Naive B cell (primary cell): ENCODE data around the gene BOD1L2. TPM values are rescaled to one million over a fixed set of nuclear protein-coding genes. Genes with fewer than 3 reads are reported as not detected.
A peak's percentile ranks its signal among the peaks of the same experiment; 100 is the strongest.

Experiments used
- ATAC-seq, 2 donors: fragments of 150-1000 bp; cut with Tn5 transposase; 2 replicates each; pipeline ENCODE4 v1.10.0; 2021; ENCODE audit warnings: low read depth in 2 of 2, mild to moderate bottlenecking in 2 of 2, moderate library complexity in 2 of 2
- DNase-seq: peaks from one replicate; pipeline ENCODE4 v3.0.0; 2022
- H3K27ac Mint-ChIP-seq, 6 donors: one replicate each; pipeline ENCODE4 v1.8.0; 2020 to 2022; ENCODE audit warnings: mild to moderate bottlenecking in 6 of 6, mixed read lengths in 6 of 6, moderate library complexity in 5 of 6, inconsistent platforms in 2 of 6
- H3K27me3 Mint-ChIP-seq, 3 donors: one replicate each; pipeline ENCODE4 v1.8.0; 2021 to 2022; ENCODE audit warnings: mixed read lengths in 3 of 3, mild to moderate bottlenecking in 1 of 3
- H3K36me3 Mint-ChIP-seq, 2 donors: one replicate each; pipeline ENCODE4 v1.8.0; 2020 to 2022; ENCODE audit warnings: mixed read lengths in 2 of 2, inconsistent platforms in 1 of 2, mild to moderate bottlenecking in 1 of 2
- H3K4me1 Mint-ChIP-seq, 3 donors: one replicate each; pipeline ENCODE4 v1.8.0; 2020 to 2022; ENCODE audit warnings: mixed read lengths in 3 of 3, inconsistent platforms in 1 of 3, mild to moderate bottlenecking in 1 of 3, moderate library complexity in 1 of 3
- H3K4me3 Mint-ChIP-seq, 8 donors: one replicate each; pipeline ENCODE4 v1.8.0; 2020 to 2022; ENCODE audit warnings: mild to moderate bottlenecking in 8 of 8, mixed read lengths in 8 of 8, moderate library complexity in 8 of 8, inconsistent platforms in 2 of 8
- H3K9me3 Mint-ChIP-seq, 7 donors: one replicate each; pipeline ENCODE4 v1.8.0; 2020 to 2022; ENCODE audit warnings: mixed read lengths in 7 of 7, mild to moderate bottlenecking in 5 of 7, inconsistent platforms in 2 of 7, moderate library complexity in 1 of 7
- polyA plus RNA-seq, 6 donors: library from polyadenylated mRNA; unstranded; fragments of 300-500 nt; fragmentation: Illumina TruSeq; gene quantifications; one replicate each; pipeline ENCODE4 v1.2.3, GENCODE V29; 2021; ENCODE audit warnings: low read depth in 6 of 6

Gene BOD1L2
- polyA plus RNA-seq, 6 donors from 2014 or later, result not detected

DNA sequence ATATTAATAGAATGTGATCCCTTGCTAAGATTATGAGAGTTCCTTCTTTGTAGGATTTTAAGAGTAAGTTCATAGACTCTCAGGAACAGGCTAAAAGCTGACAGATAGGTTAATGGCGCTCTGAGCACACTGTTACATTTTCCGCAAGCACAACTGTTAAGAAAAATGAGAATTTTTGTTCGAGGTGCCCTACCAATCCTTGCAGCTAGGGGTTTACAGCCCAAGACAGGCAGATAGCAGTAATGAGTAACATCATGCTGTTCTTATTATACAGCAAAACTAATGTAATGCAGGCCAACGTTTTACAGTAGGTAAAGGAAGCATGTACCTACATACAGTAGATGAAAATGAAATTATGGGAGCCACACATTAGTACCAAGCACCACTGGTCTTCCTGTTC, 11.2 kb upstream of the BOD1L2 start:
- Mint-ChIP-seq H3K36me3 (no peaks in the 10 kb centered on the region), H3K27me3 (peaks cover 50 to 62% (median 61%) of the 10 kb centered on the region in 3 donors), H3K27ac (no peak overlapping the region), H3K4me1 (no peaks in the 10 kb centered on the region), H3K4me3 (no peak overlapping the region), H3K9me3 (peaks cover 0 to 8% (median 2%) of the 10 kb centered on the region in 7 donors)
- no peak for ATAC-seq
- no peak for DNase-seq

DNA sequence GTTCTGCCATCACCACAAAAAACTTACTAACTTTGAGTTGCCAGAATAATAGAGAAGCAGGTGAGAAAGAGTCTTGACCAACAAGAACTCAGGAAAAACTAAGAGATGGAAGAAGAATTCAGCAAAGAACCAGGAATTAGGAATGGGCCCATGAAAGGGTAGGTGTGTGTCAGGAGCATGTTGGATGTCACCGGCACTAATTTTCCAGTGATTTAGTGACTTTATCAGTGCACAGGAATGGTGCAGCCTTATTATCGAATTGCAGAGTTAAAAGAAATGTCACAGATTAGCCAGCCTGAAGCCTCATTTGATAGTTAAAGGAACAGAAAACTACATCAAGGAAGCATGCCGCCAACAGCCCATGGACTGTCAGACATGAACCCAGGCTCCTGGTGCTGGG, 9.0 kb upstream of the BOD1L2 start:
- Mint-ChIP-seq H3K36me3 (no peaks in the 10 kb centered on the region), H3K4me1 (no peaks in the 10 kb centered on the region), H3K9me3 (peaks cover 0 to 8% (median 4%) of the 10 kb centered on the region in 7 donors), H3K27me3 (peaks cover 51 to 62% (median 55%) of the 10 kb centered on the region in 3 donors), H3K4me3 (no peak overlapping the region), H3K27ac (no peak overlapping the region)
- DNase-seq, result no peak
- no peak for ATAC-seq

DNA sequence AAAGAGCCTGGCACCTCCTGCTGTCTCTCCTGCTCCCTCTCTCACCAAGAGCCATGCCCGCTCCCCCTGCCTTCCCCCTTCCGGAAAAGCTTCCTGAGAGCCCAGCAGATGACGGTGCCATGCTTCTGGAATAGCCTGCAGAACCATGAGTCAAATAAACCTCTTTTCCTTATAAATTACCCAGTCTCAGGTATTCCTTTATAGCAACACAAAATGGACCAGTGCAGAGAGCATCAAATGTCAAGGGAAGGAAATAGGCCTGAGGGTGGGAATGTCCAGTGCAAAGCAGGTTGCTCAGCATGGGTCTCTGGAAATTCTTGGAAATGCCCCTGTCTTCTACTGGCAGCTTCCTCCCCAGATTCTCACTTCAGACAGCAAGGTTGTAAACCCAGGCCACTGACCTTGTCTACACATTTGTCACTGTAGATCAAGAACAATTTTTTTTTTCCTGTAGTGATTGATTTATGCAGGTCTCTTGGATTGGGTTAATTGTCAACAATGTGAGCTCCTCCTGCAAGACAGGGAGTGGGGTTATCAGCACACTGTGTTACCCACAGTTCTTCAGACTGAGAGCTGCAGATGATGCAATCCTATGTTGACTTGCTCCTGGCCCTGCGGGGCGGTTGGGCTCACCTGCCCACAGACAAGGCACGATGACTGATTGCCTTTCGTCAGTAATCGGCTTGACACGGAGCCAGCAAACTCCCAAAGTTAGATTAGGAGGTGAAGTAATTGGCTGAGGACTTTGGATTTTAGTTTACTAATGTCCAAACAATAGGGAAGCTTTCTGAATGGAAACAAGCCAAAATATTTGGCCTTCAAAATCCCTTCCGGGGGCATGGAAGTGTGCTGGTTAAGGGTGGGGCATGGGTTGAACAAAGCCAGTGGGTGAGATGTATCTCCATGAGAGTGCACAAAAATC, 5.4 kb upstream of the BOD1L2 start:
- Mint-ChIP-seq H3K27me3 (peaks cover 53 to 77% (median 67%) of the 10 kb centered on the region in 3 donors), H3K4me1 (no peaks in the 10 kb centered on the region), H3K36me3 (no peaks in the 10 kb centered on the region), H3K27ac (no peak overlapping the region), H3K9me3 (peaks cover 3 to 8% (median 3%) of the 10 kb centered on the region in 7 donors), H3K4me3 (no peak overlapping the region)
- no peak for ATAC-seq
- no peak for DNase-seq

DNA sequence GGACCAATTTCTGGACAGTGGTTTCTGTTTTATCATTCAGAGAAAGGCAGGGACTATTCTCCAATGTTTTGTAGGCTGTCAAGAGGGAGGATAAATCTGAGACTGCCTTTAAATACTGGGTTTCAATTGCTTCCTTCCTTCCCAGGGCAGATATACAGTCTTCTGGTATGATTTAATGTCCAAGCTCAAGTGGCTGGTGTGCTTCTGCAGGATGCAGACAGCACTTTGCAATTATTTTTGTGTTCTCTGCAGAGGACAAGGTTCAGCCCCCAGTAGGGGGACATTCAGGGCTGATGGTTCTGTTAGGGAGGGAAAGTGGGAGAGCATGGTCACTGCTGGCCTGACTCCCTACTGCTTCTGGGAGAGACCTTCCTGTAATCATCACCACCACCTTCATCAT, 4.6 kb upstream of the BOD1L2 start:
- Mint-ChIP-seq H3K27me3 (peaks cover 51 to 83% (median 65%) of the 10 kb centered on the region in 3 donors), H3K27ac (no peak overlapping the region)

DNA sequence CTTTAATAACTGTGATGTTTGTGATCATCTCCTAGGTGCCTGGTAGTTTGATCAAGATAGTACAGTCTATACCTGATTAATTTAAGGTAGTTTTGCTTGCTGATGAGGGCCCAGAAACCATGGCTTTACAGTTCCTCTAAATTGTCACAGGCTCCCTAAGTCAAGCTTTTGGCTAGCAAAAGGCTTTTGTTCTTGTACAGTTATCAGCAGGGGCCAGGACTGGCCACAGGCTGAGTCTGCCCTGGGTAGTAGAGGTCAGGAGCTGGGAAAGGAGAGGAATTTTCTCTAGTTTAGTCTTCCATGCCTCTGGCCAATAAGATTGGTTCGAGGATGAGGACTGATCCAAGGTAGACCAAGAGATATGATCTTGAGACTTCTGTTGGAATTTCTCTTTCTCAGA, 3.6 kb upstream of the BOD1L2 start:
- Mint-ChIP-seq H3K36me3 (no peaks in the 10 kb centered on the region), H3K4me1 (no peaks in the 10 kb centered on the region), H3K27ac (no peak overlapping the region), H3K9me3 (peaks cover 3 to 17% (median 7%) of the 10 kb centered on the region in 7 donors), H3K27me3 (peaks cover 50 to 82% (median 66%) of the 10 kb centered on the region in 3 donors), H3K4me3 (no peak overlapping the region)
- no peak for DNase-seq
- no peak for ATAC-seq

More for the DNA sequence above, 4.6 kb upstream of the BOD1L2 start:
- H3K9me3 Mint-ChIP-seq, result peaks cover 3 to 12% (median 7%) of the 10 kb centered on the region in 7 donors
- ATAC-seq, result no peak
- H3K4me3 Mint-ChIP-seq, result no peak overlapping the region
- no peak for DNase-seq
- no peaks in the 10 kb centered on the region for H3K4me1 Mint-ChIP-seq
- no peaks in the 10 kb centered on the region for H3K36me3 Mint-ChIP-seq

DNA sequence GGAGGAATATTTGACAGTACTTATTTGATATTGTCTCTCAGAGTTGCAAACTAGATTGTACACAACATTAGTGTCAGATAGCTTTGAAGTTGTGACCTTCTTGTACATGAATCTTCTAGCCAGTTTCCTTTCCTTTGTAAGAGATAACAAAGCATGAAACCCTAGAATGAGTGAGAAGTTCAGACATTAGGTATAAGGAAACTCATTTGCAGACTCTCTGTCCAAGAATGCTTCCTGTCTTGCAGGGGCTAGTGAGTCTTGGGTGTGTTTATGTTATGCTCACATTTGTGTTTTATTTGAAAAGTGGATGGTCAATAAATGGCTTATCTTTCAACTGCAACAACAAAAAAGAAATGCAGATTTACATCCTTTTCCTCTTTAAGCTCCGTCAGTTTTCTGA, 1.4 kb downstream of the BOD1L2 start:
- H3K27me3 Mint-ChIP-seq, result peaks cover 64 to 86% (median 74%) of the 10 kb centered on the region in 3 donors
- peaks cover 2 to 33% (median 9%) of the 10 kb centered on the region in 7 donors for H3K9me3 Mint-ChIP-seq
- no peak overlapping the region for H3K4me3 Mint-ChIP-seq
- peaks cover 0 to 14% of the 10 kb centered on the region in 2 donors for H3K36me3 Mint-ChIP-seq
- ATAC-seq, result no peak
- peaks cover 5 to 21% (median 7%) of the 10 kb centered on the region in 3 donors for H3K4me1 Mint-ChIP-seq
- no peak overlapping the region for H3K27ac Mint-ChIP-seq
- DNase-seq, result no peak

DNA sequence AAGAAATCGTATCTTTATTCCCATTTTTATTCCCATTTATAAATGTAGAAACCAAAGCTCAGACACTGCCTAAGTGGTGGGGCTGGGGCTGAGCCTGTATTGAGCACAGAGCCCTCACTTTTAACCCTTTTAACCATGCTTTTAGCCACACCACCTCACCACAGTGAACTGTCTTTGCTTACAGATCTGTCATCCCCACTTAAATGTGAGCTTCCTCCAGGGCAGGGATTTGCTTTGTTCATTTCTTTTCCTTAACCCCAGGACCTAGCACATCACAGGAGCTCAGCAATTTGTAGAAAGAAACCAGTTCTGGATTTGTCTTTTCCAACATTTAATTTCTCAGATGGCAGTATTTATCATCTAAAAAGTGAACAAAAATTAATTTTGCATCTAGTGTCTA, 2.2 kb downstream of the BOD1L2 start:
- peaks cover 0 to 14% of the 10 kb centered on the region in 2 donors for H3K36me3 Mint-ChIP-seq
- no peak for DNase-seq
- ATAC-seq, result no peak
- H3K27me3 Mint-ChIP-seq, result peaks cover 68 to 86% (median 71%) of the 10 kb centered on the region in 3 donors
- H3K9me3 Mint-ChIP-seq, result peaks cover 2 to 37% (median 9%) of the 10 kb centered on the region in 7 donors
- H3K27ac Mint-ChIP-seq, result peak overlapping the region in 1 of 6 donors; percentile 80
- H3K4me3 Mint-ChIP-seq, result no peak overlapping the region
- H3K4me1 Mint-ChIP-seq, result peaks cover 5 to 21% (median 7%) of the 10 kb centered on the region in 3 donors

DNA sequence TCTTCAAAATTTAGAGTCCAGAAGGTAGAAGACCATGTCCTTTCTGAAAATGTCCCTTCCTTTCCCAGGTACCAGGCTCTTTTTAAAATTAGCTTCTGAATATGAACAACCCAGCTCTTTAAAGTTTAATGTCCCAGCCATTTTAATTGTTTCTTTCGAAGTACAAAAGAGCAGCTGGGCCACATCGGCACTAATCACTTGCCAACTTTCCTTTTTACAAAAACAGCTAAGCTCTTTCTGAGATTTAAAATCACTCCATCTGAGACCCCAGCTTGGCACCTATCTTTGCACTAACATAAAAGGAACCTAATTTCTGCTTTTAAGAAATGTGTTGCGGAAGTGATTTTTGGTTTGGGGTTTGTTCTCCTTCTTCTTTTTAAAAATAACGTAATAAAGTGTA, 2.6 kb downstream of the BOD1L2 start:
- DNase-seq (no peak), ATAC-seq (no peak)
- Mint-ChIP-seq H3K36me3 (peaks cover 0 to 14% of the 10 kb centered on the region in 2 donors), H3K4me1 (peaks cover 5 to 21% (median 7%) of the 10 kb centered on the region in 3 donors), H3K27me3 (peaks cover 68 to 86% (median 68%) of the 10 kb centered on the region in 3 donors), H3K9me3 (peaks cover 2 to 37% (median 9%) of the 10 kb centered on the region in 7 donors), H3K27ac (no peak overlapping the region), H3K4me3 (no peak overlapping the region)

DNA sequence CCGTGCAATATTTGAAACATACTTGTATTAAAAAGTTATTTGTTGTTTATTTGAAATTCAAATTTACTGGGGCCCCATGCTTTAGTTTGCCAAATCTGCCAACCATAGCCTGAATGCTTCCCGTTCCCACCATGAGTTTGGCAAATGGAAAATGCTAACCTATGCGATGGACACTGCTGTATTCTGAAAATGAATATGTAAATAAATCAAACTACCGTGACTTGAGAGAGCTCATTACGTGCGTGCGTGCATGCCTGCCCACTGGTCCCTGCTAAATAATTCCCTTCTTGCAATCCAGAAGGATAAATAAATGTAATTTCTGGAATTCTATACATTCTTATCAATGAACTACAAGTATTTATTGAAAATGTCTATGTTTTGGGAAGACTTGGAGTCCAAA, 3.2 kb downstream of the BOD1L2 start:
- peaks cover 5 to 21% (median 7%) of the 10 kb centered on the region in 3 donors for H3K4me1 Mint-ChIP-seq

DNA sequence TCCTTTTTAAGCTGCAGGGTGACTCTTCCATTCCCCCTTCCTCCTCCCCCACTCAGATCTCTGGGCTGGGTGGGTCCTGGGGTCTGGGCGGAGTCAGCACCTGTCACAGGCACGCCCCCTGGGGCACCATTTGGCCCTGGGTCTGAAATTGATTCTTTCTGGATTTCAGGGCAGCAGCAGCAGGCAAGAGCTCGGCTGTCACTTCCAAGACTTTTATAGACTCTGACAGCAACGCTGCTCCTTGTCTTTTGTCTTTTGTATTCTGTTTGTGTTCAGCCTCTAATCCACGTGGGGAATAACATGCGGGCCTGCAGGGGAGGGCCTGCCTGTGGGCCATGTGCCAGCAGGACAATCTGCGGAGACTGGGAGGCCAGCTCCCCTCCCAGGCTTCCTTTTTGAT, 3.9 kb downstream of the BOD1L2 start:
- Mint-ChIP-seq H3K9me3 (peaks cover 2 to 37% (median 9%) of the 10 kb centered on the region in 7 donors), H3K4me3 (no peak overlapping the region), H3K27me3 (peaks cover 66 to 77% (median 71%) of the 10 kb centered on the region in 3 donors), H3K4me1 (peaks cover 5 to 21% (median 7%) of the 10 kb centered on the region in 3 donors), H3K27ac (peak overlapping the region in 1 of 6 donors; percentile 1), H3K36me3 (peaks cover 0 to 14% of the 10 kb centered on the region in 2 donors)
- ATAC-seq (no peak), DNase-seq (no peak)

More for the DNA sequence above, 3.2 kb downstream of the BOD1L2 start:
- no peak for ATAC-seq
- H3K4me3 Mint-ChIP-seq, result peak overlapping the region in 2 of 8 donors; percentile 24 to 52
- H3K36me3 Mint-ChIP-seq, result peaks cover 0 to 14% of the 10 kb centered on the region in 2 donors
- peaks cover 2 to 37% (median 9%) of the 10 kb centered on the region in 7 donors for H3K9me3 Mint-ChIP-seq
- H3K27me3 Mint-ChIP-seq, result peaks cover 66 to 81% (median 67%) of the 10 kb centered on the region in 3 donors
- DNase-seq, result no peak
- H3K27ac Mint-ChIP-seq, result peak overlapping the region in 1 of 6 donors; percentile 9

DNA sequence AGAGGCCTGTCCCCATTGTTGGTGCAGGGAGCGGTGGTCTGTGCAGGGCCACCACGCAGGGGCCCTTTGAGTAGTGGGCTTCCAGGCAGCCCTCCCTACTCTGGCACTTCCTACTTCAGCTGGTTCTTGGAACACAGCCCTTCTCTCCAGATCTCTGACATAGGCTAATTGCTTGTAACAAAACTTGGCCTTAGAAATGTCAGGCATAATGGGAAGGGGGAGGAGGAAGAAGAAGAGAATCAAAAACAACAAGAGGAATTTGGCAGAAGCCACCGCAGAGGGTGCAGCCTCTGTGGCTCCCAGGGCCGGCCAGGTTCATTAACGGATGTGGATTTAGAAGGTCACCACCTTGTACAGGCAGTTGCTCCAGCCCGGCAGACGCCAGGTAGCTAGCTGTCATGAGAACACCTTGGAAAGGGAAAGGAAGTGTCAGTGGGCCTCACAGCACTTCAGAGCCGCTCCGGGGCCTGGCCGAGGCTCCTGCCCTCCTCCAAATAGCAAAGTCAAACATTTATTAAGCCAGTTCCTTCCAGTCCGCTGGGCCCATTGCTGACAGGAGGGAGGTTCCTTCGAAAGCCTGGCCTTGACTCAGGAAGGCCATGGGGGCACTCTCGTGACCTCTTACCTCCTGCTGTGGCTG, 7.4 kb downstream of the BOD1L2 start:
- H3K4me3 Mint-ChIP-seq, result no peak overlapping the region
- no peak for DNase-seq
- peaks cover 2 to 31% (median 6%) of the 10 kb centered on the region in 7 donors for H3K9me3 Mint-ChIP-seq
- ATAC-seq, result no peak
- no peak overlapping the region for H3K27ac Mint-ChIP-seq
- H3K36me3 Mint-ChIP-seq, result peaks cover 0 to 14% of the 10 kb centered on the region in 2 donors
- H3K27me3 Mint-ChIP-seq, result peaks cover 58 to 69% (median 67%) of the 10 kb centered on the region in 3 donors
- peaks cover 5 to 18% (median 7%) of the 10 kb centered on the region in 3 donors for H3K4me1 Mint-ChIP-seq

DNA sequence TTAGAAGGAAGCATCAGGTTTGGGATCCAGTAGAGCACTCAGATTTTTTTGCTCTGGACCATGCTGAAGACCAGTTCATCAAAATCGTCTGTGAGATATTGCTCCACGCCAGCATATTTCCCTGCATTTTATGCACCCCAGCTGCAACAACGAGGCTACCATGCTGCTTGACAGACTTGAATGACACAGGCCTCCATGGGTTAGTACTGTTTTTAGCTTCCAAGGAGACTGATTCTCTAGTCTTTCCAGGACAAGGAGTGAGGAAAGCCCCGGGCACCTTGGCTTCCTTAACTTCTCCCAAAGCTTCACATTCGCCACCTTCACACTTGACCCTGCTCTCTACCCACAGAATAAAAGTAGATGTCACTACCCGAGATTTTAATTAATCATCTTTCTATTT, 17.5 kb downstream of the BOD1L2 start:
- H3K27ac Mint-ChIP-seq, result no peak overlapping the region
- peaks cover 2 to 26% (median 14%) of the 10 kb centered on the region in 7 donors for H3K9me3 Mint-ChIP-seq
- peaks cover 0 to 10% of the 10 kb centered on the region in 2 donors for H3K36me3 Mint-ChIP-seq
- H3K4me1 Mint-ChIP-seq, result no peaks in the 10 kb centered on the region
- ATAC-seq (no peak), DNase-seq (no peak)
- peaks cover 10 to 39% (median 32%) of the 10 kb centered on the region in 3 donors for H3K27me3 Mint-ChIP-seq
- H3K4me3 Mint-ChIP-seq, result no peak overlapping the region

DNA sequence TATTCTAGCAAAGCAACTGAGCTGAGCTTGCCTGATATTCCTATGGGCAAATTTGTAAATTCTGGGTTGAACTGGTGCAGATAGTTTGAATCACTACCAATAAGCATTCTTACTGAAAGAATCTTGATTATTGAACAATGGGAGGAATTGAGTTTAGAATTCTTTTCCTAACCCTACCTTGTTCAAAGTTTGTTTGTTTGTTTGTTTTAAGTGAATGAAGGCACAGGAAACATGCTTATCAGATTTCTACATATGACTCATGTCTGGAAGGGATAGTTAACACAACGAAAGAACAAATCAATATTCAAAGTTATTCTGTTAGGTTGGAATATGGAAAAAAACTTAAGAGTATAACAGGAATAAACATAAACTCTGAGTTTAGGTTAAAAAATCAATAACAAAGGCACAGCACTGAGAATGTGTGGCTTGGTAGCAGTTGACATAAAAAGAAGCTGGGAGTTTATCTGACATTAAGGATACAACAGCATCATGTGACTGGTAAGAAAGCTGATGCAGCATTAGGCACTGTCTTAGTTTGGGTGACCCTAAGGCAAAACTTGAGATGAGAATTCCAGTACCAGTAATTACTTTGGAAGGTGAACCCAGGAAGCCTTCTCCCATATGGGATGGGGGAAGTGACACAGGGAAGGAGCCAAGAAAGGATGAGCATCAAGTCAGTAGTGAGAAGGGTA, 20.9 kb downstream of the BOD1L2 start:
- no peak overlapping the region for H3K4me3 Mint-ChIP-seq
- ATAC-seq (no peak), DNase-seq (no peak)
- peaks cover 0 to 10% of the 10 kb centered on the region in 2 donors for H3K36me3 Mint-ChIP-seq
- peaks cover 18 to 43% (median 35%) of the 10 kb centered on the region in 3 donors for H3K27me3 Mint-ChIP-seq
- no peaks in the 10 kb centered on the region for H3K4me1 Mint-ChIP-seq
- peaks cover 2 to 26% (median 11%) of the 10 kb centered on the region in 7 donors for H3K9me3 Mint-ChIP-seq
- H3K27ac Mint-ChIP-seq, result no peak overlapping the region
